Measurements from ENCODE around the gene ZNF197.
"Not testable (repeated sequence)": the region's sequence is repeated elsewhere in the genome, so short reads cannot be mapped to it uniquely, and the experiment has no call there.

The ZNF197 gene

DNA sequence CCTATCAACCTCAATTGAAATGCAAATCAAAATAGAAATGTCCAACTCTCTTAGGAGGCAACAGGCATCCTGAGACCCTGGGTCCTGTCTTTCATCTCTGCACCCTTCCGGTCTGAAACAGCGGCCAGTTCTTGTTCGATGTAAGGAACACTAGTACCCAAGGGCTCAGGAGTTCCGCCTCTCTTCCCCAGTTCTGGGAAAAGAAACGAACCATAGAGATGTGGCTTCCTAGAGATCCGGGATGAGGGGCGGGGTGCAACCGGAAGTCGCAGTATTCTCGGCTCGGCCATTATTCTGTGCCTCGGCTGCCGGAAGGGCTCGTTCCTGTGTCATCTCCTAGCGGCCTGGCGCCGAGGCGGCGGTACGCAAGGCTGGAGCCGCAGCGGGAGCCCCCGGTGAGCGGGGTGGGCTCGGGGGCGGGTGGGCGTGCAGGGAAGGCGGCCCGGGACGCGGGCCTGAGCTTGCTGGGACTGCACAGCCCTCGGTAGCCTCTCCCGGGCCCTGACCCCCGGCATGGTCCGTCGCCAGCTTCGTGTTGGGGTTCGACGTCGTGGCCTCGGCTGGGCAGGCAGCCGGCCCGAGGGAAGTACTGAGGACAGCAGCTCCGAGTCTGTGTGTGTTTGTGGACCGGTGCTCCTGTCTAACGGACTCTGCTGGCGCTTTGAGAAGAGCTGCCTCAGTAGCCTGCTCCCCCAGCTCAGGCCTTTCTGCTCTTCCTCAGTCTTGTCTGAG lies at the start of gene ZNF197:
TSS of gene ZNF197 (plus strand) at position 288 of the 732 bp plus-strand sequence. CDS start 4,119 bp downstream, outside the sequence.
- peak; percentile 69 for DNase-seq

- DNase-seq: no peak
These were observed 48.2 kb upstream of the ZNF197 start for GRCh38 chr3:44576613-44577012.

GRCh38 chr3:44577354-44577952 lies 47.4 kb upstream of the ZNF197 start:
- not testable (repeated sequence) for DNase-seq

GRCh38 chr3:44578316-44578715 lies 46.5 kb upstream of the ZNF197 start:
- DNase-seq: not testable (repeated sequence)

DNA sequence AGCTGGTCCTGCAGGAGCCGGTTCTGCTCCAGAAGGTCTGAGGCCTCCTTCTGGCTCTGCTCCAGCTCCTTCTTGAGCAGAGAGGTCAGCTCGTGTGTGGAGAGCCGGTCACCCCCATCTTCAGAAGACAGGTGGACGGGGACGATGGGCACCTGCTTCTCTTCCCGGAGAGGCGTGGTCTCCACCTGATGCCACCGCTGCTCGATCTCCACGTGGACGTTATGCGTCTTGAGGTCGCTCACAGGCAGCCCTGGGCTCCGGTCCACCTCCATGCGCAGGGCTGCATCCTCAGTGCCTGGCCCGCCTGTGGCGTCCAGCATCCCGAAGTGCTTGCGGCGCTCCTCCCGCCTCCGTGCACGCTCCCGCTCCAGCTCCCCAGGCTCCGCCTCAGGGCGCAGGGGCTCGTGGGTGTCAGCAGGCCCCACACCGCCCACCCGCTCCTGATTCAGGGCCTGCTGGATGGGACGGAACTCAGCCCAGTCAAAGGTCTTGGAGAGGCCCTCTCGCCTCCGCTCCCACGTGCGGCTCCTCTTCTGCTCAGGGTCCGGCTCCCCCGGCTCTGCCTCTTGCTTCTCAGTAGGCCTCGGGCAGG lies 45.8 kb upstream of the ZNF197 start:
- DNase-seq: not testable (repeated sequence)

GRCh38 chr3:44579749-44580148 lies 45.1 kb upstream of the ZNF197 start:
- not testable (repeated sequence) for DNase-seq

DNA sequence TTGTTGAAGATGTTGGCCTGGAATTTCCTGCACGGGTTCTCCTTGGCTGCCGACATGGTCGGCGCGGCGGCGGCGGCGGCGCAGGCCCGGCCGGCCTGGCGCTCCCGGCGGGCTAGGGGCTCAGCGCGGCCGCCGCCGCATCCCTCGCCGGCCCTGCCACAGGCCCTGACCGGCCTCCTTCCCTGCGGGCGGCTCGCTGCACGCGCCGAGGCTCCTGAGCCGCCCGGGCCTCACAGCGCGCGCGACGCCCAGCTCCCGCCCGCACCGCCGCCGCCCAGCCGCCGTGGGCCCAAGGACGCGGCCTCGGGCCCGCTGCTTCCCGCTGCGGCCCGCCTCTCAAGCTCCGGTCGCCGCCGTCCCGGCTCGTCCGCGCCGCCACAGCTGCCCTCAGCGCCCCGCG lies 43.9 kb upstream of the ZNF197 start:
- not testable (repeated sequence) for DNase-seq

DNA sequence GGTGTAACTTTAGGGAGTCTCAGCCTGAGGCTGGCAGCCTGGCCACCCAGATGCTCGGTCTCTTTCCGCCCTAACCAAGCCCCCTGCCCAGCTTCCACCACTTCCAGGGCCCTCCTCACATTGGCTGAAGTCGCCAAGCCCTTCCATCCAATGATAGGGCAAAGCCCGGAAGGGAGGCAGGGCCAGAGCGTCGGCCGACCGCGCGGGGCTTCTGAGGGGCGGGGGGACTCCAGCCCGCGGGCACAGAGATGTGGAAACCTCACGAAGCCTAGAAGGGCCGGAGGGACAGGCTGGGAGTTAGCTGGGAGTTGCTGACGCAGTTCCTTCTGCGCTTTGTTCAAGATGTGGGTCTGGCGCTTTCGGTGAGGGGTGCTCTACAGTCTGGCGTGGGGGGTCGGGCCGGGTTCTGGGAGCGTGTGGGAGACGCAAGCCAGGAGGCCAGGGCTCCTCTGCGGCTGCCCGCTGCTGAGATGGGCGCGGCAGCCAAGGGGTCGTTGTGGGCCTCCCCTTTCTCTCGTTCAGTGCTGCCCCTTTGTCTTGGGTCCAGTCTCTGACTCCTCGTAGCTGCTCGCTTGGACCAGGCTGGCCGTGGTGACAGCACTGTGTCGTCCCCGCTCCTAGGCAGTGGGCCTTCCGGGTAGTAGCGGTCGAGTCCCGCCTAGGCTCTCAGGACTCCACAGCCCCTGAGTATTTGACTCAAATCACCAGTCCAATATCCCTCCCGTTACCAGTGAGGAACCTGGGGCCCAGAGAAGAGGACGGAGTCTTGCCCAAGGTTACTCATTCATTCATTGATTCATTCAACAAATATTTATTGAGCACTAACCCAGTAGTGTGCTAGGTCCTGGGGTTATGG lies 40.0 kb upstream of the ZNF197 start, which contains the start of gene ZNF660:
TSS of gene ZNF660 (plus strand) at position 319 of the 856 bp plus-strand sequence. CDS start 9,230 bp downstream, outside the sequence.
- peak; percentile 40 for DNase-seq

GRCh38 chr3:44596621-44597020 lies 28.2 kb upstream of the ZNF197 start:
- no peak for DNase-seq

DNA sequence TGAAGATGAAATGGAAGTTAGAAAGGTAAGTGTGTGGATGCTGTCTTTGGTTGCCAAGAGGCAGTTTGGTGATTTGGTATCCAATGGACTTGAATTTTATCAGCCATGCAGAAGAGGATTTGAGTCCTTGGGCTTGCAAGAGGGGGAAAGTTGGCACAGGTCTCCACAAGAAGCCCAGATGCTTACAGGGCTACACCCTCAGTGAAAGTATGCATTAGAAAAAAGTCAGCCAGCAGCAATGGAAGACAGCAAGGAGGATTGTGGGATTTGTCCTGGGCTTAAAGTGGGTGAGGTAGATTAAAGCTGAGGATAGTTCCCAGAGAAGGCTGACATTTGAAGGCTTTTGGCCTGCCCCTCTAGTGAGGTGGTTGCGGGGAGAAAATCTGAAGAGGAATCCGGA lies 23.1 kb upstream of the ZNF197 start:
- no peak for DNase-seq

DNA sequence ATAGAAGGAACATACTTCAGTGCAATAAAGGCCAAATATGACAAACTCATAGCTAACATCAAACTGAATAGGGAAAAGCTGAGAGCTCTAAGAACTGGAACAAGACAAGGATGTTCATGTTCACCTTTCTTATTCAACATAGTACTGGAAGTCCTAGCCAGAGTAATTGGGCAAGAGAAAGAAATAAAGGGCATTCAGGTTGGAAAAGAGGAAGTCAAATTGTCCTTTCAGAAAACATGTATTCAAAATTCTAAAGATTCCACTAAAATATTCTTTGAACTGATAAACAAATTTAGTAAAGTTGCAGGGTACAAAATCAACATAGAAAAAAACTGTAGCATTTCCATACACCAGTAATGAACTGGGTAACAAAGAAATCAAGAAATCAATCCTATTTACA lies 12.2 kb upstream of the ZNF197 start:
- no peak for DNase-seq

GRCh38 chr3:44628716-44629115 lies 3.9 kb downstream of the ZNF197 start:
- no peak for DNase-seq

DNA sequence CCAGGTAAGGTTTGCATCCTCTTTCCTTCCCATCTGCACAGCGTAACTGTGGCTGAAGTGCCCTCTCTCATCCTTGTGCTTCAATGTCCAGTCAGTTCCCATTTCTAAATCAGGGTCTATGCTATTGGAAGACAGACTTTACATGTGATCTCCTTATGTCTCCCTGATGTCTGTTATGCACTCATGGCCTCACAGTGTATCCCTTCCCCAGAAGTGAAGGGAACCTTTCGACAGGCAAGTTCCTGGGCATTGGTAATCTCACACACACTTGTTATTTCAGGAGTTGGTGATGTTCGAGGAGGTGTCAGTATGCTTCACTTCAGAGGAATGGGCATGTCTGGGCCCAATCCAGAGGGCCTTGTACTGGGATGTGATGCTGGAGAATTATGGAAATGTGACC lies 7.4 kb downstream of the ZNF197 start:
- no peak for DNase-seq

DNA sequence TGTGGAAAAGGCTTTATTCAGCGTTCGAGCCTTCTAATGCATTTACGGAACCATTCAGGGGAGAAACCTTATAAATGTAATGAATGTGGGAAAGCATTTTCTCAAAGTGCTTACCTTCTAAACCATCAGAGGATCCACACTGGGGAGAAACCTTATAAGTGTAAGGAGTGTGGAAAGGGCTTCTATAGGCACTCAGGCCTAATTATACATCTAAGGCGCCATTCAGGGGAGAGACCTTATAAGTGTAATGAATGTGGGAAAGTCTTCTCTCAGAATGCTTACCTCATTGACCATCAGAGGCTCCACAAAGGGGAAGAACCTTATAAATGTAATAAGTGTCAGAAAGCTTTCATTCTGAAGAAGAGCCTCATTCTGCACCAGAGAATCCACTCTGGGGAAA lies 17.5 kb downstream of the ZNF197 start:
- DNase-seq: no peak

DNA sequence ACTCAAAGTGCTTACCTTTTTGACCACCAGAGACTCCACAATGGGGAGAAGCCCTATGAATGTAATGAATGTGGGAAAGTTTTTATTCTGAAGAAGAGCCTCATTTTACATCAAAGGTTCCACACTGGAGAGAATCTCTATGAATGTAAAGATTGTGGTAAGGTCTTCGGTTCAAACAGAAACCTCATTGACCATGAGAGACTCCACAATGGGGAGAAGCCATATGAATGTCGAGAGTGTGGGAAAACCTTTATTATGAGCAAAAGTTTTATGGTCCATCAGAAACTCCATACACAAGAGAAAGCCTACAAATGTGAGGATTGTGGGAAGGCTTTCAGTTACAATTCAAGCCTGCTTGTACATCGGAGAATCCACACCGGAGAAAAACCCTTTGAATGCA lies 18.2 kb downstream of the ZNF197 start:
- DNase-seq: no peak

GRCh38 chr3:44647771-44648170 lies 22.9 kb downstream of the ZNF197 start:
- DNase-seq: no peak

GRCh38 chr3:44648564-44649229 lies 23.9 kb downstream of the ZNF197 start, which contains the start of gene ZNF35:
Gene ZNF35, plus strand, starts transcription at chr3:44648732. Its CDS starts 2,336 bp downstream, at chr3:44651068.
- peak; percentile 80 for DNase-seq

GRCh38 chr3:44649709-44650108 lies 24.9 kb downstream of the ZNF197 start:
- no peak for DNase-seq

GRCh38 chr3:44654039-44654438 lies 29.2 kb downstream of the ZNF197 start:
- DNase-seq: no peak

GRCh38 chr3:44659015-44659414 lies 34.2 kb downstream of the ZNF197 start:
- no peak for DNase-seq

GRCh38 chr3:44659434-44659833 lies 34.6 kb downstream of the ZNF197 start:
- DNase-seq: no peak

DNA sequence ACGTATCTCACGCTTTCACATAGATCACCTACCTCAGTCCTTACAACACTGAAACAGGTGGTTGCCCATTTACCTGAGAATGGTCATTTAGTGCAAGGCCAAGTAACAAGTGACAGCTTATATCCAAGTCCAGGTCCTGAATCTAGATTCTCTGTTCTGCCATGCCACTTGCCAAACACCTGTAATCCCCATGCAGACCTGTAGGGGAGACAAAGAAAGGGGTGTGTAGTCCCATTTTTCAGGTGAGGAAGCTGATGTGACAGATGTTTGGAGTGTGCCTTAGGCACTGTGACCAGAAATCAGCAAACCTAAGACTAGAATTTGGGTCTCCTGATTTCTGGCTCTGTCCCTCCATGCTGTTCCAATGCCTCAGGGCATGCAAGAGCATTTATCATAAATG lies 36.4 kb downstream of the ZNF197 start:
- no peak for DNase-seq

Data from kidney glomerular epithelial cell (primary cell).